SU-DHL-6 (cell line): ENCODE measurements around the gene KCTD1.

ENCODE experiments used
- H2AFZ ChIP-seq: fragments of 200-600 bp; sonication (generic); 2 replicates; pipeline ENCODE4 v1.6.1; 2014; ENCODE audit warnings: low read depth, mild to moderate bottlenecking, moderate library complexity, mixed read lengths, antibody characterized with exemption, low read length; ENCODE audit not compliant: severe bottlenecking
- H3F3A ChIP-seq: fragments of 200-600 bp; shearing (Covaris generic); 2 replicates; pipeline ENCODE4 v1.6.0; 2016; ENCODE audit warnings: antibody characterized with exemption, mild to moderate bottlenecking; ENCODE audit not compliant: insufficient read depth
- H3K27ac ChIP-seq: fragments of 200-600 bp; sonication (generic); 2 replicates; pipeline ENCODE4 v1.5.1; 2016; ENCODE audit warnings: low read depth, mild to moderate bottlenecking, low read length, moderate library complexity, mixed read lengths
- H3K27me3 ChIP-seq: fragments of 200-600 bp; sonication (generic), shearing (Covaris generic); 2 replicates; pipeline ENCODE4 v1.6.0; 2014; ENCODE audit warnings: mild to moderate bottlenecking, low read length
- H3K36me3 ChIP-seq: fragments of 200-600 bp; sonication (generic); 2 replicates; pipeline ENCODE4 v1.6.1; 2014; ENCODE audit warnings: mild to moderate bottlenecking, low read length, mixed read lengths
- H3K4me2 ChIP-seq: fragments of 300-600, 200-600 bp; shearing (Covaris generic), sonication (generic); 2 replicates; pipeline ENCODE4 v1.6.0; 2014; ENCODE audit warnings: low read length, low read depth, mild to moderate bottlenecking; ENCODE audit not compliant: poor library complexity, severe bottlenecking
- H3K4me3 ChIP-seq: fragments of 200-600 bp; sonication (generic); 2 replicates; pipeline ENCODE4 v1.5.1; 2014; ENCODE audit warnings: antibody characterized with exemption, low read length, mild to moderate bottlenecking, mixed read lengths; ENCODE audit not compliant: insufficient read depth, poor library complexity, severe bottlenecking
- H3K79me2 ChIP-seq: fragments of 200-600 bp; sonication (generic); 2 replicates; pipeline ENCODE4 v1.6.1; 2014; ENCODE audit warnings: mild to moderate bottlenecking, low read length, moderate library complexity; ENCODE audit not compliant: insufficient read depth
- H3K9ac ChIP-seq: fragments of 200-600 bp; sonication (generic); 2 replicates; pipeline ENCODE4 v1.7.0; 2014; ENCODE audit warnings: mild to moderate bottlenecking, low read length
- H3K9me2 ChIP-seq: fragments of 200-600 bp; sonication (generic); replicated peaks from 2 replicates; pipeline ENCODE4 v1.6.1; 2014; ENCODE audit warnings: low read length; ENCODE audit not compliant: insufficient read depth
- H3K9me3 ChIP-seq: fragments of 200-600 bp; sonication (generic); 2 replicates; pipeline ENCODE4 v1.6.1; 2014; ENCODE audit warnings: low read length, mixed read lengths; ENCODE audit not compliant: insufficient read depth
- H4K20me1 ChIP-seq: fragments of 200-600 bp; sonication (generic); 2 replicates; pipeline ENCODE4 v1.6.1; 2014; ENCODE audit warnings: low read depth, mild to moderate bottlenecking, antibody characterized with exemption, low read length, moderate library complexity, mixed read lengths
- CTCF ChIP-seq: fragments of 200-600 bp; sonication (generic); IDR thresholded peaks from one replicate; pipeline ENCODE4 v1.5.1; 2017; ENCODE audit warnings: antibody characterized with exemption, mild to moderate bottlenecking, low read length, moderate library complexity; ENCODE audit not compliant: insufficient read depth, poor library complexity, severe bottlenecking
- EZH2phosphoT487 ChIP-seq: fragments of 200-600 bp; sonication (generic), shearing (Covaris generic); conservative IDR thresholded peaks from 2 replicates; pipeline ENCODE4 v1.6.1; 2018; ENCODE audit warnings: mild to moderate bottlenecking, antibody characterized with exemption, low read length, moderate library complexity, mixed read lengths

The KCTD1 gene

GRCh38 chr18:26550998-26551694 is 2.8 kb upstream of the KCTD1 start:
- Histone ChIP-seq H3K27me3 (no peaks in the 10 kb centered on the region), H3K4me3 (no peak overlapping the region), H4K20me1 (no peaks in the 10 kb centered on the region), H2AFZ (no peak overlapping the region), H3K9ac (no peak overlapping the region), H3K27ac (no peak overlapping the region), H3K4me2 (no peak overlapping the region), H3K9me2 (no peaks in the 10 kb centered on the region), H3K36me3 (no peaks in the 10 kb centered on the region), H3K9me3 (no peaks in the 10 kb centered on the region), H3K79me2 (no peaks in the 10 kb centered on the region), H3F3A (no peaks in the 10 kb centered on the region; the same call in 1 of the 2 replicates)
- no peak for TF ChIP-seq EZH2phosphoT487

GRCh38 chr18:26549263-26550094 is 1.1 kb upstream of the KCTD1 start:
- peak overlapping the region; percentile 72 for H3K4me3 ChIP-seq
- no peaks in the 10 kb centered on the region for H3K9me3 ChIP-seq
- no peaks in the 10 kb centered on the region for H3K79me2 ChIP-seq
- no peaks in the 10 kb centered on the region for H3K9me2 ChIP-seq
- H3K9ac ChIP-seq, result peak overlapping the region; percentile 65
- H3F3A ChIP-seq, result no peaks in the 10 kb centered on the region; the same call in none of the 2 replicates
- peak overlapping the region; percentile 92 for H3K4me2 ChIP-seq
- no peak overlapping the region for H3K27ac ChIP-seq
- TF ChIP-seq EZH2phosphoT487 (peak; percentile 72; the same call in 1 of the 2 replicates), CTCF (no peak)
- no peaks in the 10 kb centered on the region for H3K27me3 ChIP-seq
- H4K20me1 ChIP-seq, result no peaks in the 10 kb centered on the region
- no peaks in the 10 kb centered on the region for H3K36me3 ChIP-seq
- H2AFZ ChIP-seq, result peak overlapping the region; percentile 99

GRCh38 chr18:26547646-26548414 is 523 bp downstream of the KCTD1 start:
- Histone ChIP-seq H2AFZ (peak overlapping the region; percentile 99), H3K9me2 (no peaks in the 10 kb centered on the region), H3K4me3 (peak overlapping the region; percentile 72), H3F3A (no peaks in the 10 kb centered on the region; the same call in none of the 2 replicates), H3K79me2 (no peaks in the 10 kb centered on the region), H3K9me3 (no peaks in the 10 kb centered on the region), H4K20me1 (no peaks in the 10 kb centered on the region), H3K27ac (no peak overlapping the region), H3K36me3 (no peaks in the 10 kb centered on the region), H3K4me2 (peak overlapping the region; percentile 92), H3K9ac (peak overlapping the region; percentile 65), H3K27me3 (no peaks in the 10 kb centered on the region)
- TF ChIP-seq CTCF, result peak; percentile 10
- no peak for TF ChIP-seq EZH2phosphoT487
